NCI-H2227 (cell line): ENCODE results near the gene PCED1A.
"Not testable (repeated sequence)": the region's sequence is repeated elsewhere in the genome, so short reads cannot be mapped to it uniquely, and the experiment has no call there.

Experiments
- DNase-seq: peaks from one replicate; lab custom pipeline; 2025; ENCODE audit not compliant: unreplicated experiment; lab: John Stamatoyannopoulos, UW

Gene PCED1A

GRCh38 chr20:2831206-2831605 is 9.2 kb downstream of the PCED1A start:
- not testable (repeated sequence) for DNase-seq

GRCh38 chr20:2829376-2829775 is 11.1 kb downstream of the PCED1A start:
- DNase-seq = no peak

- DNase-seq = no peak
Observed at GRCh38 chr20:2826655-2827054, 13.8 kb downstream of the PCED1A start.

- no peak for DNase-seq
Observed at GRCh38 chr20:2825761-2826160, 14.7 kb downstream of the PCED1A start.

GRCh38 chr20:2822073-2822472 is 18.4 kb downstream of the PCED1A start:
- peak; percentile 28 for DNase-seq

- no peak for DNase-seq
Observed at GRCh38 chr20:2820896-2821869, 19.3 kb downstream of the PCED1A start.

GRCh38 chr20:2820084-2820895 is 20.2 kb downstream of the PCED1A start:
- no peak for DNase-seq

GRCh38 chr20:2817891-2818595 is 22.4 kb downstream of the PCED1A start:
- DNase-seq = no peak

GRCh38 chr20:2817341-2817726 is 23.1 kb downstream of the PCED1A start:
- DNase-seq = no peak

- no peak for DNase-seq
Observed at GRCh38 chr20:2816583-2817340, 23.7 kb downstream of the PCED1A start.

- no peak for DNase-seq
Observed at GRCh38 chr20:2816030-2816582, 24.3 kb downstream of the PCED1A start, which contains the start of gene TMEM239. TMEM239 (plus strand) TSS chr20:2816364; CDS start chr20:2816555, 191 bp downstream.

- no peak for DNase-seq
Observed at GRCh38 chr20:2815242-2815900, 25.1 kb downstream of the PCED1A start.

- no peak for DNase-seq
Observed at GRCh38 chr20:2814587-2815051, 25.8 kb downstream of the PCED1A start, which contains the start of gene C20orf141. C20orf141 (plus strand) TSS chr20:2814987; CDS start chr20:2815185, 198 bp downstream.

- DNase-seq = no peak
Observed at GRCh38 chr20:2814076-2814475, 26.4 kb downstream of the PCED1A start.

GRCh38 chr20:2812189-2812588 is 28.3 kb downstream of the PCED1A start:
- DNase-seq = no peak

- no peak for DNase-seq
Observed at GRCh38 chr20:2809690-2810089, 30.8 kb downstream of the PCED1A start.

- DNase-seq = not testable (repeated sequence)
Observed at GRCh38 chr20:2807929-2808328, 32.5 kb downstream of the PCED1A start.

GRCh38 chr20:2807019-2807418 is 33.4 kb downstream of the PCED1A start:
- DNase-seq = no peak

GRCh38 chr20:2806351-2806701 is 34.1 kb downstream of the PCED1A start:
- DNase-seq = no peak
